Astrocyte of the hippocampus (primary cell): ENCODE data around the gene FXYD7.
A peak's percentile ranks its signal among the peaks of the same experiment; 100 is the strongest.
"Not testable (repeated sequence)": the region's sequence is repeated elsewhere in the genome, so short reads cannot be mapped to it uniquely, and the experiment has no call there.

Experiments used
- DNase-seq: peaks from one replicate; pipeline ENCODE4 v3.0.0; 2011; ENCODE audit warnings: low read depth, low spot score

FXYD7 gene

GRCh38 chr19:35143231-35143715, at the start of gene FXYD7:
TSS of gene FXYD7 (plus strand) at chr19:35143255. CDS start at chr19:35143334, 79 bp downstream.
- DNase-seq = no peak

- DNase-seq = no peak
Measured at GRCh38 chr19:35093430-35093829, 49.6 kb upstream of the FXYD7 start.

- no peak for DNase-seq
Measured at GRCh38 chr19:35093941-35094647, 49.0 kb upstream of the FXYD7 start.

GRCh38 chr19:35094656-35095055, 48.4 kb upstream of the FXYD7 start:
- no peak for DNase-seq

GRCh38 chr19:35095667-35096368, 47.2 kb upstream of the FXYD7 start:
- DNase-seq = no peak

GRCh38 chr19:35098413-35099049, 44.5 kb upstream of the FXYD7 start:
- DNase-seq = no peak

GRCh38 chr19:35099155-35099896, 43.7 kb upstream of the FXYD7 start:
- no peak for DNase-seq

- DNase-seq = no peak
Measured at GRCh38 chr19:35099897-35100275, 43.2 kb upstream of the FXYD7 start.

GRCh38 chr19:35100588-35101533, 42.2 kb upstream of the FXYD7 start:
- DNase-seq = no peak

GRCh38 chr19:35101949-35102348, 41.1 kb upstream of the FXYD7 start:
- DNase-seq = not testable (repeated sequence)

- DNase-seq = not testable (repeated sequence)
Measured at GRCh38 chr19:35103614-35104013, 39.4 kb upstream of the FXYD7 start.

GRCh38 chr19:35104361-35104760, 38.7 kb upstream of the FXYD7 start:
- no peak for DNase-seq

- DNase-seq = no peak
Measured at GRCh38 chr19:35105047-35105410, 38.0 kb upstream of the FXYD7 start.

GRCh38 chr19:35105411-35106290, 37.4 kb upstream of the FXYD7 start:
- no peak for DNase-seq

- no peak for DNase-seq
Measured at GRCh38 chr19:35106291-35106583, 36.8 kb upstream of the FXYD7 start.

GRCh38 chr19:35106898-35107541, 36.0 kb upstream of the FXYD7 start:
- DNase-seq = no peak

GRCh38 chr19:35107545-35107944, 35.5 kb upstream of the FXYD7 start:
- peak; percentile 13 for DNase-seq

GRCh38 chr19:35108730-35109129, 34.3 kb upstream of the FXYD7 start:
- DNase-seq = no peak

GRCh38 chr19:35109395-35110112, 33.5 kb upstream of the FXYD7 start:
- DNase-seq = no peak
